ENCODE results near the gene C15orf39.

C15orf39 gene

GRCh38 chr15:75153565-75154276 lies 48.0 kb upstream of the C15orf39 start:
- Histone ChIP-seq H3K9ac (ENCODE audit: low read depth, low read length) (no peak overlapping the region), H3K4me2 (ENCODE audit: insufficient read depth, low read length) (no peak overlapping the region), H2AFZ (ENCODE audit: low read depth, low read length) (no peak overlapping the region), H3K36me3 (ENCODE audit: insufficient read depth, low read length) (no peaks in the 10 kb centered on the region), H3K9me3 (ENCODE audit: insufficient read depth, low read length, severe bottlenecking) (no peaks in the 10 kb centered on the region), H3K27ac (ENCODE audit: low read length) (no peak overlapping the region), H3K27me3 (ENCODE audit: insufficient read depth, low read length, poor library complexity) (no peaks in the 10 kb centered on the region), H3K79me2 (ENCODE audit: insufficient read depth, low read length) (no peaks in the 10 kb centered on the region), H4K20me1 (ENCODE audit: insufficient read depth, low read length) (no peaks in the 10 kb centered on the region), H3K4me3 (ENCODE audit: low read depth in 1 of 2, low read length in 2 of 2) (no peak overlapping the region), H3K4me1 (ENCODE audit: insufficient read depth, low read length) (peaks cover 18% of the 10 kb centered on the region)
- TF ChIP-seq EZH2 (IDR thresholded peaks at IDR 0.05; ENCODE audit: borderline replicate concordance, low read depth, low read length, severe bottlenecking): no peak
- TF ChIP-seq, protein P1, sequence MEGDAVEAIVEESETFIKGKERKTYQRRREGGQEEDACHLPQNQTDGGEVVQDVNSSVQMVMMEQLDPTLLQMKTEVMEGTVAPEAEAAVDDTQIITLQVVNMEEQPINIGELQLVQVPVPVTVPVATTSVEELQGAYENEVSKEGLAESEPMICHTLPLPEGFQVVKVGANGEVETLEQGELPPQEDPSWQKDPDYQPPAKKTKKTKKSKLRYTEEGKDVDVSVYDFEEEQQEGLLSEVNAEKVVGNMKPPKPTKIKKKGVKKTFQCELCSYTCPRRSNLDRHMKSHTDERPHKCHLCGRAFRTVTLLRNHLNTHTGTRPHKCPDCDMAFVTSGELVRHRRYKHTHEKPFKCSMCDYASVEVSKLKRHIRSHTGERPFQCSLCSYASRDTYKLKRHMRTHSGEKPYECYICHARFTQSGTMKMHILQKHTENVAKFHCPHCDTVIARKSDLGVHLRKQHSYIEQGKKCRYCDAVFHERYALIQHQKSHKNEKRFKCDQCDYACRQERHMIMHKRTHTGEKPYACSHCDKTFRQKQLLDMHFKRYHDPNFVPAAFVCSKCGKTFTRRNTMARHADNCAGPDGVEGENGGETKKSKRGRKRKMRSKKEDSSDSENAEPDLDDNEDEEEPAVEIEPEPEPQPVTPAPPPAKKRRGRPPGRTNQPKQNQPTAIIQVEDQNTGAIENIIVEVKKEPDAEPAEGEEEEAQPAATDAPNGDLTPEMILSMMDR (IDR thresholded peaks at IDR 0.05; ENCODE audit: borderline replicate concordance, extremely low read depth, low read length, poor library complexity, severe bottlenecking): no peak
- peak; percentile 65 for DNase-seq
- peak; percentile 82 for ATAC-seq (ENCODE audit: insufficient read depth, low read depth)

- no peaks in the 10 kb centered on the region for H4K20me1 ChIP-seq (ENCODE audit: insufficient read depth, low read length)
- H3K9ac ChIP-seq (ENCODE audit: low read depth, low read length): no peak overlapping the region
- H3K4me2 ChIP-seq (ENCODE audit: insufficient read depth, low read length): no peak overlapping the region
- H3K36me3 ChIP-seq (ENCODE audit: insufficient read depth, low read length): no peaks in the 10 kb centered on the region
- TF ChIP-seq, protein P1 (IDR thresholded peaks at IDR 0.05; ENCODE audit: borderline replicate concordance, extremely low read depth, low read length, poor library complexity, severe bottlenecking): no peak
- TF ChIP-seq EZH2 (IDR thresholded peaks at IDR 0.05; ENCODE audit: borderline replicate concordance, low read depth, low read length, severe bottlenecking): no peak
- H3K4me3 ChIP-seq (ENCODE audit: low read depth in 1 of 2, low read length in 2 of 2): no peak overlapping the region
- H3K9me3 ChIP-seq (ENCODE audit: insufficient read depth, low read length, severe bottlenecking): no peaks in the 10 kb centered on the region
- ATAC-seq (ENCODE audit: insufficient read depth, low read depth) (no peak), DNase-seq (no peak)
- H3K27me3 ChIP-seq (ENCODE audit: insufficient read depth, low read length, poor library complexity): no peaks in the 10 kb centered on the region
- H2AFZ ChIP-seq (ENCODE audit: low read depth, low read length): no peak overlapping the region
- H3K4me1 ChIP-seq (ENCODE audit: insufficient read depth, low read length): peaks cover 18% of the 10 kb centered on the region
- no peaks in the 10 kb centered on the region for H3K79me2 ChIP-seq (ENCODE audit: insufficient read depth, low read length)
- no peak overlapping the region for H3K27ac ChIP-seq (ENCODE audit: low read length)
These were observed 47.1 kb upstream of the C15orf39 start for GRCh38 chr15:75154461-75155062.

GRCh38 chr15:75156326-75157215 lies 45.1 kb upstream of the C15orf39 start:
- H3K27ac ChIP-seq (ENCODE audit: low read length): no peak overlapping the region
- no peak overlapping the region for H3K4me2 ChIP-seq (ENCODE audit: insufficient read depth, low read length)
- no peak for ATAC-seq (ENCODE audit: insufficient read depth, low read depth)
- H2AFZ ChIP-seq (ENCODE audit: low read depth, low read length): no peak overlapping the region
- H4K20me1 ChIP-seq (ENCODE audit: insufficient read depth, low read length): no peaks in the 10 kb centered on the region
- peaks cover 18% of the 10 kb centered on the region for H3K4me1 ChIP-seq (ENCODE audit: insufficient read depth, low read length)
- no peaks in the 10 kb centered on the region for H3K36me3 ChIP-seq (ENCODE audit: insufficient read depth, low read length)
- TF ChIP-seq, protein P1 (IDR thresholded peaks at IDR 0.05; ENCODE audit: borderline replicate concordance, extremely low read depth, low read length, poor library complexity, severe bottlenecking): no peak
- TF ChIP-seq EZH2 (IDR thresholded peaks at IDR 0.05; ENCODE audit: borderline replicate concordance, low read depth, low read length, severe bottlenecking): no peak
- H3K9ac ChIP-seq (ENCODE audit: low read depth, low read length): no peak overlapping the region
- H3K4me3 ChIP-seq (ENCODE audit: low read depth in 1 of 2, low read length in 2 of 2): no peak overlapping the region
- H3K79me2 ChIP-seq (ENCODE audit: insufficient read depth, low read length): no peaks in the 10 kb centered on the region
- no peaks in the 10 kb centered on the region for H3K27me3 ChIP-seq (ENCODE audit: insufficient read depth, low read length, poor library complexity)
- H3K9me3 ChIP-seq (ENCODE audit: insufficient read depth, low read length, severe bottlenecking): no peaks in the 10 kb centered on the region
- DNase-seq: no peak

Measured in DND-41 (cell line).